Naive B cell (primary cell): ENCODE results near the gene JAM3. TPM values are rescaled to one million over a fixed set of nuclear protein-coding genes. Genes with fewer than 3 reads are reported as not detected.
A peak's percentile ranks its signal among the peaks of the same experiment; 100 is the strongest.

ENCODE experiments used
- ATAC-seq, 2 donors: fragments of 150-1000 bp; cut with Tn5 transposase; 2 replicates each; pipeline ENCODE4 v1.10.0; 2021; ENCODE audit warnings: low read depth in 2 of 2, mild to moderate bottlenecking in 2 of 2, moderate library complexity in 2 of 2
- DNase-seq: peaks from one replicate; pipeline ENCODE4 v3.0.0; 2022
- H3K27ac Mint-ChIP-seq, 6 donors: one replicate each; pipeline ENCODE4 v1.8.0; 2020 to 2022; ENCODE audit warnings: mild to moderate bottlenecking in 6 of 6, mixed read lengths in 6 of 6, moderate library complexity in 5 of 6, inconsistent platforms in 2 of 6
- H3K27me3 Mint-ChIP-seq, 3 donors: one replicate each; pipeline ENCODE4 v1.8.0; 2021 to 2022; ENCODE audit warnings: mixed read lengths in 3 of 3, mild to moderate bottlenecking in 1 of 3
- H3K36me3 Mint-ChIP-seq, 2 donors: one replicate each; pipeline ENCODE4 v1.8.0; 2020 to 2022; ENCODE audit warnings: mixed read lengths in 2 of 2, inconsistent platforms in 1 of 2, mild to moderate bottlenecking in 1 of 2
- H3K4me1 Mint-ChIP-seq, 3 donors: one replicate each; pipeline ENCODE4 v1.8.0; 2020 to 2022; ENCODE audit warnings: mixed read lengths in 3 of 3, inconsistent platforms in 1 of 3, mild to moderate bottlenecking in 1 of 3, moderate library complexity in 1 of 3
- H3K4me3 Mint-ChIP-seq, 8 donors: one replicate each; pipeline ENCODE4 v1.8.0; 2020 to 2022; ENCODE audit warnings: mild to moderate bottlenecking in 8 of 8, mixed read lengths in 8 of 8, moderate library complexity in 8 of 8, inconsistent platforms in 2 of 8
- H3K9me3 Mint-ChIP-seq, 7 donors: one replicate each; pipeline ENCODE4 v1.8.0; 2020 to 2022; ENCODE audit warnings: mixed read lengths in 7 of 7, mild to moderate bottlenecking in 5 of 7, inconsistent platforms in 2 of 7, moderate library complexity in 1 of 7
- polyA plus RNA-seq, 6 donors: library from polyadenylated mRNA; unstranded; fragments of 300-500 nt; fragmentation: Illumina TruSeq; gene quantifications; one replicate each; pipeline ENCODE4 v1.2.3, GENCODE V29; 2021; ENCODE audit warnings: low read depth in 6 of 6

The JAM3 gene
- polyA plus RNA-seq, 6 donors from 2014 or later = 5.3 to 10.6 (median 6.5) TPM

- no peak for DNase-seq
- Mint-ChIP-seq H3K4me1 (peaks cover 0 to 4% (median 0%) of the 10 kb centered on the region in 3 donors), H3K27me3 (no peaks in the 10 kb centered on the region), H3K27ac (no peak overlapping the region), H3K36me3 (peaks cover 15 to 35% of the 10 kb centered on the region in 2 donors), H3K4me3 (no peak overlapping the region), H3K9me3 (no peaks in the 10 kb centered on the region)
- no peak for ATAC-seq
These were observed 86.6 kb downstream of the JAM3 start for GRCh38 chr11:134155456-134155855.

DNA sequence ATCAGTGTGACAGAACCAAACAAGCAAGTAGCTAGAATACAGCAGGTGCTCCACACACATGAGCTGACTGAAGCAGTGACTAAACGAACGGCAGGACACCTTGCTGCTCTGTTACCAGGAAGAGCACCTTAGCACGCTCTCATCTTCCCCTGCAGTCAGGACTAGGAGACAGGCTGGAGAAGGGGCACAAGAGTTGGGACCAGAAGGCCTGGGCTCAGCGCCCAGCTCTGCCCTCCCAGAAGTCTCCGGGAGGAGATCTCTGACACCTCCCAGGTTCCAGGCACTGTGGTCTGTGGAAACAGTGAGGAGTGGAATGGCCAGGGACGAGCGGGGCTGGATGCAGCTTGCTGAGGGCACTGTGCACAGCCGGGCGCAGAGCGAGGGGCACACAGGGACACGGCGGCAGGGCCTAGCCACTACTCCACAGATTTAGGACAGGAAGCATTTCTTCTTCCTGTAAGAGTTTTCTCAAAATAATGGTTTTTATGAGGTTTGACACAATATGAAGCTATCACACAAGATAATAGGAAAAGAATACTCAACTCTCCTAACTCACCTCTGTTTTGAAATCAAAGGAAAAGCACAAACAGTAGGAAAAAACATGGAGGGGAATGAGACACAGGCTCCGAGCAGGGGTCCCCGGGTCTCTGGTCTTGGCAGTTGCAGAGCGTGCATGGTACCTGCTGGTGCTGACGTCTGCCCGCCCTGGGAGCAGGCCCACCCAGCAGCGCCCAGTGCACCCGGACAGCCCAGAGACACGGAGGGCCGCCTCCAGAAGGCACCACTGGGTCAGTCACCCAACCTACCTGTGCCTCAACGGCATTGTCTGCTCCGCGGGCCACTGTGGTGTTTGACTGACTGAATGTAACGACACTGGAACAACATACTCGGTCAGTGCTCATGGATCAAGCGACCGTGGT lies 87.3 kb downstream of the JAM3 start:
- DNase-seq = no peak
- no peak for ATAC-seq
- no peaks in the 10 kb centered on the region for H3K9me3 Mint-ChIP-seq
- H3K4me3 Mint-ChIP-seq = no peak overlapping the region
- no peaks in the 10 kb centered on the region for H3K27me3 Mint-ChIP-seq
- peaks cover 16 to 35% of the 10 kb centered on the region in 2 donors for H3K36me3 Mint-ChIP-seq
- no peak overlapping the region for H3K27ac Mint-ChIP-seq
- H3K4me1 Mint-ChIP-seq = peaks cover 0 to 4% (median 0%) of the 10 kb centered on the region in 3 donors

DNA sequence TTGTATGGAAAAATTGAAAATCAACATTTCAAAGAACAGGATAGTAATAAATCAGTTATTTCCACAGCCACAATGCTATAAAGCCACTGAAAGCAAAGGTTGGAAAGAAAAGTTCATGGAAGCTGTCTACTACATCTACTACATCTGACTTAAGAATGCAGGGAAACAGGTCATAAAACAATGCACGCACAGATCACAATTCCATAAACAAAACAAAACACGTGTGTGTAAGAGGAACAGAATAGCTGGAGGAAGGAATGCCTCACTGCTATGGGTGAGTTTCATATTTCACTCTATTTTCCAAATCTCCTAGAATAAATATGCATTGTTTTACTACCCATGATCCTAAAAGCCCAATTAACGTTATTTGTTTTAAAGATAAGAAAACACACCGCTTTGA lies 88.6 kb downstream of the JAM3 start:
- Mint-ChIP-seq H3K4me3 (no peak overlapping the region), H3K9me3 (no peaks in the 10 kb centered on the region), H3K36me3 (peaks cover 16 to 35% of the 10 kb centered on the region in 2 donors), H3K27ac (no peak overlapping the region), H3K4me1 (peaks cover 0 to 4% (median 0%) of the 10 kb centered on the region in 3 donors), H3K27me3 (no peaks in the 10 kb centered on the region)
- ATAC-seq (no peak), DNase-seq (no peak)

GRCh38 chr11:134158023-134158422 lies 89.2 kb downstream of the JAM3 start:
- Mint-ChIP-seq H3K9me3 (no peaks in the 10 kb centered on the region), H3K36me3 (peaks cover 16 to 35% of the 10 kb centered on the region in 2 donors), H3K27ac (no peak overlapping the region), H3K4me3 (no peak overlapping the region), H3K27me3 (no peaks in the 10 kb centered on the region), H3K4me1 (peaks cover 0 to 4% (median 0%) of the 10 kb centered on the region in 3 donors)
- no peak for DNase-seq
- no peak for ATAC-seq

- no peak overlapping the region for H3K27ac Mint-ChIP-seq
- no peak overlapping the region for H3K4me3 Mint-ChIP-seq
- peaks cover 0 to 3% (median 0%) of the 10 kb centered on the region in 3 donors for H3K4me1 Mint-ChIP-seq
- ATAC-seq (no peak), DNase-seq (no peak)
- H3K36me3 Mint-ChIP-seq = peaks cover 20 to 38% of the 10 kb centered on the region in 2 donors
- no peaks in the 10 kb centered on the region for H3K27me3 Mint-ChIP-seq
- H3K9me3 Mint-ChIP-seq = no peaks in the 10 kb centered on the region
These were observed 90.8 kb downstream of the JAM3 start for GRCh38 chr11:134159652-134160051.

DNA sequence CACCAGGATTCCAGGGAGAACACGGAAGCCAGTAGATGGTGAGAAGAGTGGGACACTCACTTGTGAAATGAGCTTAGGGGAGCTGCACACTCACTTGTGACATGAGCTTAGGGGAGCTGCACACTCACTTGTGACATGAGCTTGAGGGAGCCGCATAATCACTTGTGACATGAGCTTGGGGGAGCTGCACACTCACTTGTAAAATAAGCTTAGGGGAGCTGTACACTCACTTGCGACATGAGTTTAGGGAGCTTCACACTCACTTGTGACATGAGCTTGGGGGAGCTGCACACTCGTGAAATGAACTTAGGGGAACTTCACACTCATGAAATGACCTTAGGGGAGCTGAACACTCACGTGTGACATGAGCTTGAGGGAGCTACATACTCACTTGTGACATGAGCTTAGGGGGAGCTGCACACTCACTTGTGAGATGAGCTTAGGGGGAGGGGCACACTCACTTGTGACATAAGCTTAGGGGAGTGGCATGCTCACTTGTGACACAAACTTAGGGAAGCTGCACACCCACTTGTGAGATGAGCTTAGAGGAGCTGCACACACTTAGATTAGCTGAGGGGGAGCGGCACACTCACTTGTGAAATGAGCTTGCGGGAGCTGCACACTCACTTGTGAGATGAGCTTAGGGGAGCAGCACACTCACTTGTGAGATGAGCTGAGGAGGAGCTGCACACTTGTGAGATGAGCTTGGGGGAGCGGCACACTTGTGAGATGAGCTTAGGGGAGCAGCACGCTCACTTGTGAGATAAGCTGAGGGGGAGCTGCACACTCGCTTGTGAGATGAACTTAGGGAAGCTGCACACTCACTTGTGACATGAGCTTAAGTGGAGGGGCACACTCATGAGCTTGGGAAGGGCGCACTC lies 95.9 kb downstream of the JAM3 start:
- no peak overlapping the region for H3K4me3 Mint-ChIP-seq
- no peaks in the 10 kb centered on the region for H3K4me1 Mint-ChIP-seq
- peak overlapping the region in 1 of 6 donors; percentile 87 for H3K27ac Mint-ChIP-seq
- H3K27me3 Mint-ChIP-seq = no peaks in the 10 kb centered on the region
- no peaks in the 10 kb centered on the region for H3K9me3 Mint-ChIP-seq
- no peak for DNase-seq
- ATAC-seq = no peak
- peaks cover 33 to 52% of the 10 kb centered on the region in 2 donors for H3K36me3 Mint-ChIP-seq

DNA sequence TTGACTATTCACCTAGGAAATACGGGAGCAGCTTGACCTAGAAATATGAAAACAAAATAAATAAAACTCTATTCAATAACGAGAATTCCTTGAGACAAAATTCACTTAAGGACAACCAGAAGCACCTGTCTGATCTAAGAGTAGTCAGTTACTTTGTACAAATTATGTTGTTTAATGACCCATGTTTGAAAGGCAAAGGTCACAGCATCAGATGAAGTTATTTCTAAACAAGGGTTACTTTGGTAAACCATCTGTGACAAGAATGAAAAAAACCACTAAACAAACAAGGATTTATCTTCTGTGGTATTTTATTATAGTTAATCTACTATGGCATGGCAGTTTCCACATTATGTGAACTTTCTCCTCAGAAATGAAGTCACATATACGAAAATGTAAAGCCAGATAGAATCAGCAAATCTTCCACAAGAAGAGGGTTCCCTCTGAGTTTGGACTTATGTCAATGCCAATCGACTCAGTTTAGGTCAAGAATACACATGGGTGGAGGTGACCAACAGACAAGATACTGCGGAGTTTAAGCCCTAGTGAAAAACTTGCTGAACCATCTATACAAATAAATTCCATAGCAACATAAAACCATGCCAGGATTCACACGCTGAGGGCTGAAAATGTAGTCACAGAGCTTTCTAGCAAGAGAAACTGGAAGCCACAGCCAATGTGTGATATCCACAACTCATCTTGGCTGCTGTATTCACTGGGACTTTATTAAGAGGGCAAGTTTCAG lies 101.5 kb downstream of the JAM3 start:
- no peak for ATAC-seq
- H3K4me3 Mint-ChIP-seq = no peak overlapping the region
- H3K27ac Mint-ChIP-seq = no peak overlapping the region

DNA sequence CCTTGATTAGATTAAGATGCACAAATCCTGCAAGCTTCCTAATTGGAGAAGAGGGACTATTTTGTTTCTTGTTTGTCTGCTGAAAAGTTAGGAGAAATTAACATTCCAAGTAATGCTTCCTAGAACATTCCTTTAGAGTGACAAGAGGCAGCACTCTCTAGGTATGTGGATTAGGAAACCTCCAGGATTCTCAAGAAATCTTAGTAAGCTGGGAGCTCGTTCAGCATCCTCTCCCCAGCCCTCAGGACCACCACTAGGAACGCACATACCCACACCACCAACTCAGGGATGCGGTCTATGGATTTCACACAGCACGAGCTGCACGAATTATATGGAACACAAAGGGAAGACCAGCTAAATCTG lies 102.0 kb downstream of the JAM3 start:
- DNase-seq (no peak), ATAC-seq (no peak)
- Mint-ChIP-seq H3K9me3 (no peaks in the 10 kb centered on the region), H3K36me3 (peaks cover 30 to 33% of the 10 kb centered on the region in 2 donors), H3K4me1 (peaks cover 0 to 5% (median 0%) of the 10 kb centered on the region in 3 donors), H3K4me3 (no peak overlapping the region), H3K27ac (peak overlapping the region in 1 of 6 donors; percentile 60), H3K27me3 (no peaks in the 10 kb centered on the region)

More for the DNA sequence above, 101.5 kb downstream of the JAM3 start:
- no peak for DNase-seq
- H3K27me3 Mint-ChIP-seq = no peaks in the 10 kb centered on the region
- peaks cover 0 to 5% (median 0%) of the 10 kb centered on the region in 3 donors for H3K4me1 Mint-ChIP-seq
- no peaks in the 10 kb centered on the region for H3K9me3 Mint-ChIP-seq
- peaks cover 29 to 33% of the 10 kb centered on the region in 2 donors for H3K36me3 Mint-ChIP-seq

DNA sequence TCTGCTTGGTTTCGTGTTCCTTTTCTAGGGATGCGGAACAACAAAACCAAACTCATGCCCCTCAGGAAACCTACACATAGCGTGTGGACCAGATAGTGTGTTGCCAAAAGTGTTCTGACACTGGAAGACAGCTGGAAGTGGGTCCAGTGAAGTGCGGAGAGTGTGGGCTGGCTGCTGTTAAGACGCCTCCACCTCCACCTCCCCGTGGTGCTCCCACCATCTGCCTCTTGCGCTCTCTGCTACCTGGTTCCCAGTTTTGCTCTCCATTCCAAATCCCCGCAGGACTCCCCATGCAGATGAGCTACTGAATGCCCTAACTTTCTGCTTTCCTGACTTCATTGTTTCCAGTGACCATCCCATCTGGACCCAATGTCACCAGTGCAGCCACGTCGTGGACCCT lies 103.1 kb downstream of the JAM3 start:
- Mint-ChIP-seq H3K36me3 (peaks cover 38 to 44% of the 10 kb centered on the region in 2 donors), H3K4me1 (peaks cover 0 to 5% (median 0%) of the 10 kb centered on the region in 3 donors), H3K9me3 (no peaks in the 10 kb centered on the region), H3K27ac (peak overlapping the region in 2 of 6 donors; percentile 41 to 60), H3K4me3 (peak overlapping the region in 1 of 8 donors; percentile 17), H3K27me3 (no peaks in the 10 kb centered on the region)
- DNase-seq = no peak
- ATAC-seq = no peak

GRCh38 chr11:134173296-134173695 lies 104.4 kb downstream of the JAM3 start:
- Mint-ChIP-seq H3K36me3 (peaks cover 30 to 46% of the 10 kb centered on the region in 2 donors), H3K4me1 (peaks cover 0 to 5% (median 0%) of the 10 kb centered on the region in 3 donors)

GRCh38 chr11:134176284-134176683 lies 107.4 kb downstream of the JAM3 start:
- Mint-ChIP-seq H3K4me1 (peaks cover 0 to 5% (median 0%) of the 10 kb centered on the region in 3 donors), H3K9me3 (no peaks in the 10 kb centered on the region), H3K27me3 (no peaks in the 10 kb centered on the region), H3K27ac (no peak overlapping the region), H3K4me3 (no peak overlapping the region), H3K36me3 (peaks cover 22 to 47% of the 10 kb centered on the region in 2 donors)
- ATAC-seq (no peak), DNase-seq (no peak)

More at GRCh38 chr11:134173296-134173695, 104.4 kb downstream of the JAM3 start:
- DNase-seq (no peak), ATAC-seq (no peak)
- no peak overlapping the region for H3K27ac Mint-ChIP-seq
- no peaks in the 10 kb centered on the region for H3K27me3 Mint-ChIP-seq
- no peak overlapping the region for H3K4me3 Mint-ChIP-seq
- H3K9me3 Mint-ChIP-seq = no peaks in the 10 kb centered on the region

DNA sequence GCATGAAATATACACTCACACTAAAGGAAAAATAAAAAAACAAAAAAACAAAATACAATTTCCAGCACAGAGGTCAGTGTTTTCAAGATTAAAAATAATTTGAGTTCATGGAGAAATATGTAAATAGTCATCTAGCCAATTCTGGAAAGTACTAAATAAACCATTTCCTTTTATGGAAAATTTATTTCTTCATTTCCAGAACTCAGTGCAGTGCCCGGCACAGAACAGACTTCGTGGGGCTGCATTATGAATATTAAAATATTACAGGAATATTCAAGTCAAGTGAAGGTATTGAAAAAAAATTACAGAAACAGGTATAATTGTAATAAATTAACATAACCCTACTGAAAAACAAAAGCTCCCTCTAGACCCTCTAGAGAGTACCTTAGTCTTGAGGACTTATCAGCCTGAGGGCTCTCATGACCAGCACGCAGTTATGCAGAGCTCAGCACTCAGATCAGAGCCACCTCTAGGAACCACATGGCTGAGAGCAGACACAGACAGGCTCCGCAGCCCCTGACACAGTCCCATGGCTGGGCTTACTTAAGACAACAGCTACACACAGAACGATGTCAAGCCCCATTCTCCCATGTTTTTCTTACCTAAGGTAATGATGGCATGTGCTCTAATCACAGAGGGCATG lies 109.3 kb downstream of the JAM3 start:
- Mint-ChIP-seq H3K9me3 (no peaks in the 10 kb centered on the region), H3K27ac (peak overlapping the region in 1 of 6 donors; percentile 42), H3K27me3 (no peaks in the 10 kb centered on the region), H3K4me3 (no peak overlapping the region), H3K36me3 (peaks cover 15 to 53% of the 10 kb centered on the region in 2 donors), H3K4me1 (no peaks in the 10 kb centered on the region)
- ATAC-seq (no peak), DNase-seq (no peak)
